Stomach smooth muscle (tissue), 2 donors: ENCODE measurements around the gene GAD2.

ENCODE experiments used
- H3K27ac ChIP-seq: one replicate; pipeline ENCODE4 v1.7.0; 2013; ENCODE audit warnings: mild to moderate bottlenecking, low read length, inconsistent platforms
- H3K27me3 ChIP-seq, 2 donors: one replicate each; pipeline ENCODE4 v1.7.0; 2013; ENCODE audit warnings: low read length in 2 of 2; ENCODE audit not compliant: insufficient read depth in 2 of 2, control insufficient read depth in 1 of 2
- H3K36me3 ChIP-seq, 2 donors: one replicate each; pipeline ENCODE4 v1.7.0; 2013; ENCODE audit warnings: low read length in 2 of 2; ENCODE audit not compliant: control insufficient read depth in 2 of 2, insufficient read depth in 2 of 2
- H3K4me1 ChIP-seq: one replicate; pipeline ENCODE4 v1.7.0; 2013; ENCODE audit warnings: low read length; ENCODE audit not compliant: control insufficient read depth, insufficient read depth
- H3K4me3 ChIP-seq, 2 donors: one replicate each; pipeline ENCODE4 v1.7.0; 2013; ENCODE audit warnings: low read length in 2 of 2
- H3K9ac ChIP-seq, 2 donors: one replicate each; pipeline ENCODE4 v1.7.0; 2013; ENCODE audit warnings: low read length in 2 of 2, mild to moderate bottlenecking in 1 of 2
- H3K9me3 ChIP-seq, 2 donors: one replicate each; pipeline ENCODE4 v1.7.0; 2013; ENCODE audit warnings: low read length in 2 of 2; ENCODE audit not compliant: control insufficient read depth in 2 of 2
- donor health status: healthy.
- donor health status: Pancreatic carcinoma.

Gene GAD2

GRCh38 chr10:26222563-26222962 lies 6.0 kb downstream of the GAD2 start:
- H3K27me3 ChIP-seq, result peaks cover 23 to 44% of the 10 kb centered on the region in 2 donors

GRCh38 chr10:26225322-26225721 lies 8.7 kb downstream of the GAD2 start:
- no peaks in the 10 kb centered on the region for H3K36me3 ChIP-seq
- no peak overlapping the region for H3K27ac ChIP-seq
- no peak overlapping the region for H3K9ac ChIP-seq
- H3K4me3 ChIP-seq, result no peak overlapping the region
- no peaks in the 10 kb centered on the region for H3K4me1 ChIP-seq
- H3K9me3 ChIP-seq, result peaks cover 0 to 2% of the 10 kb centered on the region in 2 donors
- H3K27me3 ChIP-seq, result peaks cover 8 to 19% of the 10 kb centered on the region in 2 donors

More at GRCh38 chr10:26222563-26222962, 6.0 kb downstream of the GAD2 start:
- H3K4me1 ChIP-seq, result no peaks in the 10 kb centered on the region
- H3K27ac ChIP-seq, result no peak overlapping the region
- H3K9ac ChIP-seq, result no peak overlapping the region
- H3K9me3 ChIP-seq, result no peaks in the 10 kb centered on the region
- H3K4me3 ChIP-seq, result no peak overlapping the region
- no peaks in the 10 kb centered on the region for H3K36me3 ChIP-seq

- H3K36me3 ChIP-seq, result no peaks in the 10 kb centered on the region
- no peak overlapping the region for H3K27ac ChIP-seq
- no peak overlapping the region for H3K9ac ChIP-seq
- H3K4me3 ChIP-seq, result no peak overlapping the region
- H3K4me1 ChIP-seq, result no peaks in the 10 kb centered on the region
- H3K27me3 ChIP-seq, result peaks cover 0 to 3% of the 10 kb centered on the region in 2 donors
- peaks cover 0 to 2% of the 10 kb centered on the region in 2 donors for H3K9me3 ChIP-seq
Measured at GRCh38 chr10:26227786-26228185, 11.2 kb downstream of the GAD2 start.

- Histone ChIP-seq H3K27me3 (peaks cover 0 to 5% of the 10 kb centered on the region in 2 donors), H3K9me3 (peaks cover 0 to 2% of the 10 kb centered on the region in 2 donors), H3K36me3 (no peaks in the 10 kb centered on the region), H3K9ac (no peak overlapping the region), H3K27ac (no peak overlapping the region), H3K4me1 (no peaks in the 10 kb centered on the region), H3K4me3 (no peak overlapping the region)
Measured at GRCh38 chr10:26232174-26232573, 15.6 kb downstream of the GAD2 start.

GRCh38 chr10:26235761-26236160 lies 19.2 kb downstream of the GAD2 start:
- no peaks in the 10 kb centered on the region for H3K9me3 ChIP-seq
- H3K27me3 ChIP-seq, result peaks cover 3 to 5% of the 10 kb centered on the region in 2 donors
- no peak overlapping the region for H3K4me3 ChIP-seq
- H3K4me1 ChIP-seq, result no peaks in the 10 kb centered on the region
- H3K9ac ChIP-seq, result no peak overlapping the region
- H3K27ac ChIP-seq, result no peak overlapping the region
- no peaks in the 10 kb centered on the region for H3K36me3 ChIP-seq

- no peaks in the 10 kb centered on the region for H3K4me1 ChIP-seq
- H3K9me3 ChIP-seq, result no peaks in the 10 kb centered on the region
- peaks cover 3% of the 10 kb centered on the region in 2 donors for H3K27me3 ChIP-seq
- H3K4me3 ChIP-seq, result no peak overlapping the region
- H3K27ac ChIP-seq, result no peak overlapping the region
- no peak overlapping the region for H3K9ac ChIP-seq
- H3K36me3 ChIP-seq, result no peaks in the 10 kb centered on the region
Measured at GRCh38 chr10:26238378-26238777, 21.8 kb downstream of the GAD2 start.

- Histone ChIP-seq H3K9me3 (peaks cover 0 to 3% of the 10 kb centered on the region in 2 donors), H3K27me3 (peaks cover 0 to 5% of the 10 kb centered on the region in 2 donors), H3K4me1 (no peaks in the 10 kb centered on the region), H3K9ac (no peak overlapping the region), H3K4me3 (no peak overlapping the region), H3K27ac (no peak overlapping the region), H3K36me3 (no peaks in the 10 kb centered on the region)
Measured at GRCh38 chr10:26242706-26243350, 26.3 kb downstream of the GAD2 start.

GRCh38 chr10:26243351-26243720 lies 26.8 kb downstream of the GAD2 start:
- no peak overlapping the region for H3K27ac ChIP-seq
- no peaks in the 10 kb centered on the region for H3K36me3 ChIP-seq
- no peak overlapping the region for H3K4me3 ChIP-seq
- peaks cover 0 to 3% of the 10 kb centered on the region in 2 donors for H3K9me3 ChIP-seq
- no peak overlapping the region for H3K9ac ChIP-seq
- no peaks in the 10 kb centered on the region for H3K4me1 ChIP-seq
- H3K27me3 ChIP-seq, result peaks cover 0 to 5% of the 10 kb centered on the region in 2 donors

GRCh38 chr10:26249681-26250080 lies 33.1 kb downstream of the GAD2 start:
- no peak overlapping the region for H3K27ac ChIP-seq
- H3K9me3 ChIP-seq, result no peaks in the 10 kb centered on the region
- H3K9ac ChIP-seq, result no peak overlapping the region
- peaks cover 1 to 2% of the 10 kb centered on the region in 2 donors for H3K27me3 ChIP-seq
- no peaks in the 10 kb centered on the region for H3K36me3 ChIP-seq
- H3K4me3 ChIP-seq, result no peak overlapping the region
- H3K4me1 ChIP-seq, result no peaks in the 10 kb centered on the region

DNA sequence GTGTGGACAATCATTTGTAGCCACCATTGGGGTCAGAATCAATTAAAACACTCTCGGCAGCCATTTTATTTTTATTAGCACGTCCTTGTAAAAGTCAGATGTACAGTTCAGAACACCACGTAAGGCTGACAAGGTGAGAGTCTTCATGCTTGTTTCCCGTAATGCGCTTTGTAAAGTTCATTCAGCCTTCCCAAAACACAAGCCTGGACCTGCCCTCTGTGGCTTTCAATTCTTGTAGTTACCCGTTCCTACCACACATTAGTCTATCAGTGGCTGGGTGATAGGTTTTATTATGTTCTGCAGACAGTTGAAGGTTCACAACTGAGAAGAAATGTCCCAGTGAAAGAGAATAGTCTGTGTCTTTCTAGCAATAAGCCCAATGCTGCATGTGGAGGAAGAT lies 35.4 kb downstream of the GAD2 start:
- no peaks in the 10 kb centered on the region for H3K4me1 ChIP-seq
- no peak overlapping the region for H3K9ac ChIP-seq
- no peaks in the 10 kb centered on the region for H3K9me3 ChIP-seq
- H3K27me3 ChIP-seq, result peaks cover 0 to 2% of the 10 kb centered on the region in 2 donors
- H3K36me3 ChIP-seq, result no peaks in the 10 kb centered on the region
- H3K27ac ChIP-seq, result no peak overlapping the region
- H3K4me3 ChIP-seq, result no peak overlapping the region

- H3K4me1 ChIP-seq, result no peaks in the 10 kb centered on the region
- H3K27me3 ChIP-seq, result peaks cover 0 to 2% of the 10 kb centered on the region in 2 donors
- H3K27ac ChIP-seq, result no peak overlapping the region
- H3K4me3 ChIP-seq, result no peak overlapping the region
- H3K9me3 ChIP-seq, result no peaks in the 10 kb centered on the region
- H3K9ac ChIP-seq, result no peak overlapping the region
- no peaks in the 10 kb centered on the region for H3K36me3 ChIP-seq
Measured at GRCh38 chr10:26254616-26255015, 38.0 kb downstream of the GAD2 start.
